ENCODE results near the gene ANKHD1.

GRCh38 chr5:140588311-140589070 lies 186.9 kb downstream of the ANKHD1 start:
- TF ChIP-seq, protein P1, sequence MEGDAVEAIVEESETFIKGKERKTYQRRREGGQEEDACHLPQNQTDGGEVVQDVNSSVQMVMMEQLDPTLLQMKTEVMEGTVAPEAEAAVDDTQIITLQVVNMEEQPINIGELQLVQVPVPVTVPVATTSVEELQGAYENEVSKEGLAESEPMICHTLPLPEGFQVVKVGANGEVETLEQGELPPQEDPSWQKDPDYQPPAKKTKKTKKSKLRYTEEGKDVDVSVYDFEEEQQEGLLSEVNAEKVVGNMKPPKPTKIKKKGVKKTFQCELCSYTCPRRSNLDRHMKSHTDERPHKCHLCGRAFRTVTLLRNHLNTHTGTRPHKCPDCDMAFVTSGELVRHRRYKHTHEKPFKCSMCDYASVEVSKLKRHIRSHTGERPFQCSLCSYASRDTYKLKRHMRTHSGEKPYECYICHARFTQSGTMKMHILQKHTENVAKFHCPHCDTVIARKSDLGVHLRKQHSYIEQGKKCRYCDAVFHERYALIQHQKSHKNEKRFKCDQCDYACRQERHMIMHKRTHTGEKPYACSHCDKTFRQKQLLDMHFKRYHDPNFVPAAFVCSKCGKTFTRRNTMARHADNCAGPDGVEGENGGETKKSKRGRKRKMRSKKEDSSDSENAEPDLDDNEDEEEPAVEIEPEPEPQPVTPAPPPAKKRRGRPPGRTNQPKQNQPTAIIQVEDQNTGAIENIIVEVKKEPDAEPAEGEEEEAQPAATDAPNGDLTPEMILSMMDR (IDR thresholded peaks at IDR 0.05) = no peak
- TF ChIP-seq POLR2A (IDR thresholded peaks at IDR 0.05) (no peak), POLR2AphosphoS5 (IDR thresholded peaks at IDR 0.05) (no peak)

All from prostate gland (tissue), 2 donors.